Common myeloid progenitor, CD34-positive (primary cell): Measurements from ENCODE around the gene COX7B2.

Experiments used
- CTCF ChIA-PET: fragments of 350-600 bp; sonication (Branson Sonifier 250); formaldehyde crosslinking; loops from one replicate; lab custom pipeline; 2021; ENCODE audit warnings: antibody characterized with exemption; lab: Charles Lee
- POLR2A ChIA-PET: fragments of 350-600 bp; sonication (Branson Sonifier 250); formaldehyde crosslinking; loops from one replicate; lab custom pipeline; 2021; ENCODE audit warnings: antibody characterized with exemption; lab: Charles Lee
- DNase-seq, 3 donors: peaks; one replicate each; pipeline versions ENCODE4 v3.0.0 to v3.0.0-alpha.2; 2013
- H3K27ac ChIP-seq, 2 experiments: 1 replicate in 1 of 2; 2 replicates in 1 of 2; pipeline ENCODE4 v1.7.0; 2013; ENCODE audit warnings: inconsistent platforms in 2 of 2, low read length in 2 of 2, mild to moderate bottlenecking in 2 of 2, low read depth in 1 of 2, moderate library complexity in 1 of 2; ENCODE audit not compliant: severe bottlenecking in 2 of 2, insufficient read depth in 1 of 2, poor library complexity in 1 of 2
- H3K27me3 ChIP-seq, 5 experiments: replicated peaks in 2 of 5; 1 replicate in 3 of 5; 2 replicates in 2 of 5; pipeline versions ENCODE4 v1.6.1 to v1.7.0; 2013; ENCODE audit warnings: low read length in 4 of 5, mild to moderate bottlenecking in 2 of 5, moderate library complexity in 2 of 5, inconsistent platforms in 1 of 5; ENCODE audit not compliant: insufficient read depth in 5 of 5, control insufficient read depth in 4 of 5
- H3K36me3 ChIP-seq, 4 experiments: 1 replicate in 2 of 4; 2 replicates in 2 of 4; pipeline versions ENCODE4 v1.6.1 to v1.7.0; 2013; ENCODE audit warnings: low read length in 3 of 4, control low read depth in 1 of 4, mild to moderate bottlenecking in 1 of 4; ENCODE audit not compliant: control insufficient read depth in 4 of 4, insufficient read depth in 4 of 4
- H3K4me1 ChIP-seq, 4 experiments: 1 replicate in 3 of 4; 2 replicates in 1 of 4; pipeline versions ENCODE4 v1.6.1 to v1.7.1; 2013; ENCODE audit warnings: low read length in 3 of 4, mild to moderate bottlenecking in 3 of 4, control low read depth in 1 of 4, inconsistent platforms in 1 of 4, moderate library complexity in 1 of 4; ENCODE audit not compliant: control insufficient read depth in 4 of 4, insufficient read depth in 4 of 4; ENCODE audit errors: control extremely low read depth in 1 of 4
- H3K4me3 ChIP-seq, 7 experiments: 1 replicate in 4 of 7; 2 replicates in 3 of 7; pipeline versions ENCODE4 v1.5.1 to v1.7.0; 2013; ENCODE audit warnings: mild to moderate bottlenecking in 7 of 7, low read length in 6 of 7, moderate library complexity in 6 of 7, inconsistent platforms in 2 of 7, low read depth in 2 of 7, control low read depth in 1 of 7; ENCODE audit not compliant: insufficient read depth in 4 of 7, control insufficient read depth in 1 of 7; ENCODE audit errors: extremely low read depth in 1 of 7
- H3K9me3 ChIP-seq, 5 experiments: 1 replicate in 4 of 5; 2 replicates in 1 of 5; pipeline versions ENCODE4 v1.6.1 to v1.7.1; 2013; ENCODE audit warnings: low read length in 4 of 5, mild to moderate bottlenecking in 2 of 5, inconsistent platforms in 1 of 5, low read depth in 1 of 5, moderate library complexity in 1 of 5; ENCODE audit not compliant: control insufficient read depth in 4 of 5, insufficient read depth in 2 of 5; ENCODE audit errors: control extremely low read depth in 1 of 5
- WGBS: methylation state at CpG from one replicate; pipeline ENCODE4 v1.1.5; 2013; ENCODE audit not compliant: insufficient coverage; 5-methylcytosine and 5-hydroxymethylcytosine counted together

The COX7B2 gene

GRCh38 chr4:46870411-46870810 is 38.6 kb downstream of the COX7B2 start:
- no CpG with 5 or more reads among the region's 2 CpGs for WGBS
- ChIA-PET CTCF (interaction anchor here (0.8 kb wide), 1 partner anchor 18 kb away, joined by 3 read pairs; no protein-coding TSS in a partner anchor), POLR2A (no interaction called here)
- peaks cover 0 to 13% (median 0%) of the 10 kb centered on the region in 4 experiments for H3K4me1 ChIP-seq
- H3K36me3 ChIP-seq: no peaks in the 10 kb centered on the region
- peak; percentile 11 to 69 (median 39) for DNase-seq
- H3K27ac ChIP-seq: no peak overlapping the region
- no peak overlapping the region for H3K4me3 ChIP-seq
- no peaks in the 10 kb centered on the region for H3K27me3 ChIP-seq
- H3K9me3 ChIP-seq: no peaks in the 10 kb centered on the region

- H3K4me1 ChIP-seq: no peaks in the 10 kb centered on the region
- POLR2A ChIA-PET: interaction anchor here (0.7 kb wide), 1 partner anchor 136 kb away, joined by 3 read pairs; no protein-coding TSS in a partner anchor
- DNase-seq: no peak
- no peak overlapping the region for H3K27ac ChIP-seq
- CTCF ChIA-PET: no interaction called here
- no peak overlapping the region for H3K4me3 ChIP-seq
- H3K36me3 ChIP-seq: no peaks in the 10 kb centered on the region
- H3K9me3 ChIP-seq: no peaks in the 10 kb centered on the region
- H3K27me3 ChIP-seq: peaks cover 0 to 2% (median 0%) of the 10 kb centered on the region in 5 experiments
Measured at GRCh38 chr4:46856333-46856732, 52.7 kb downstream of the COX7B2 start.

GRCh38 chr4:46852800-46853199 is 56.2 kb downstream of the COX7B2 start:
- DNase-seq: peak in 2 of 3 donors; percentile 35 to 66
- no peaks in the 10 kb centered on the region for H3K27me3 ChIP-seq
- no peak overlapping the region for H3K4me3 ChIP-seq
- POLR2A ChIA-PET: no interaction called here
- no peak overlapping the region for H3K27ac ChIP-seq
- no peaks in the 10 kb centered on the region for H3K9me3 ChIP-seq
- CTCF ChIA-PET: interaction anchor here (1.3 to 3.2 kb wide), 2 partner anchors 8 to 18 kb away, joined by 3 to 9 read pairs; no protein-coding TSS in a partner anchor
- WGBS: 38% methylated on average over 3 of the region's 4 CpGs
- no peaks in the 10 kb centered on the region for H3K36me3 ChIP-seq
- H3K4me1 ChIP-seq: no peaks in the 10 kb centered on the region

GRCh38 chr4:46850026-46850425 is 59.0 kb downstream of the COX7B2 start:
- Histone ChIP-seq H3K27me3 (peaks cover 0 to 3% (median 0%) of the 10 kb centered on the region in 5 experiments), H3K4me1 (no peaks in the 10 kb centered on the region), H3K27ac (no peak overlapping the region), H3K4me3 (no peak overlapping the region), H3K36me3 (no peaks in the 10 kb centered on the region), H3K9me3 (no peaks in the 10 kb centered on the region)
- ChIA-PET CTCF (no interaction called here), POLR2A (no interaction called here)
- no CpG with 5 or more reads among the region's 1 CpG for WGBS
- no peak for DNase-seq

GRCh38 chr4:46844325-46844917 is 64.6 kb downstream of the COX7B2 start:
- Histone ChIP-seq H3K4me3 (no peak overlapping the region), H3K4me1 (no peaks in the 10 kb centered on the region), H3K27me3 (peaks cover 0 to 3% (median 0%) of the 10 kb centered on the region in 5 experiments), H3K9me3 (no peaks in the 10 kb centered on the region), H3K36me3 (no peaks in the 10 kb centered on the region), H3K27ac (no peak overlapping the region)
- peak; percentile 78 to 88 (median 87) for DNase-seq
- WGBS: 0% methylated on average over 2 of the region's 8 CpGs
- CTCF ChIA-PET: interaction anchor here (1.0 to 1.7 kb wide), 5 partner anchors 10 to 192 kb away, joined by 3 to 9 read pairs (median 6); no protein-coding TSS in a partner anchor
- POLR2A ChIA-PET: no interaction called here

GRCh38 chr4:46839128-46839527 is 69.9 kb downstream of the COX7B2 start:
- Histone ChIP-seq H3K36me3 (no peaks in the 10 kb centered on the region), H3K27me3 (no peaks in the 10 kb centered on the region), H3K4me1 (no peaks in the 10 kb centered on the region), H3K27ac (no peak overlapping the region), H3K9me3 (no peaks in the 10 kb centered on the region), H3K4me3 (no peak overlapping the region)
- 100% methylated on average over 1 of the region's 1 CpG for WGBS
- DNase-seq: no peak
- ChIA-PET CTCF (no interaction called here), POLR2A (no interaction called here)

- H3K27me3 ChIP-seq: no peaks in the 10 kb centered on the region
- no peaks in the 10 kb centered on the region for H3K4me1 ChIP-seq
- no peak for DNase-seq
- WGBS: no CpG with 5 or more reads among the region's 2 CpGs
- H3K4me3 ChIP-seq: no peak overlapping the region
- POLR2A ChIA-PET: no interaction called here
- no peaks in the 10 kb centered on the region for H3K36me3 ChIP-seq
- H3K27ac ChIP-seq: no peak overlapping the region
- CTCF ChIA-PET: no interaction called here
- no peaks in the 10 kb centered on the region for H3K9me3 ChIP-seq
Measured at GRCh38 chr4:46837639-46838038, 71.4 kb downstream of the COX7B2 start.
